ENCODE results near the gene ZFYVE28. TPM values are rescaled to one million over a fixed set of nuclear protein-coding genes. Genes with fewer than 3 reads are reported as not detected.

The ZFYVE28 gene
- total RNA-seq, 1 donor from 2014 or later, result 1.3 TPM

GRCh38 chr4:2304321-2304876 lies 114.0 kb downstream of the ZFYVE28 start:
- Histone ChIP-seq H3K4me3 (ENCODE audit: low read depth, low read length) (no peak overlapping the region), H3K27me3 (ENCODE audit: control insufficient read depth, insufficient read depth, low read length) (no peaks in the 10 kb centered on the region), H3K36me3 (ENCODE audit: control insufficient read depth, insufficient read depth, low read length) (no peaks in the 10 kb centered on the region)
- DNase-seq (ENCODE audit: low read depth) (no peak), FAIRE-seq (no peak)
- no peak for TF ChIP-seq CTCF (IDR thresholded peaks at IDR 0.05; ENCODE audit: insufficient read depth, low read length, severe bottlenecking)

- no peak overlapping the region for H3K4me3 ChIP-seq (ENCODE audit: low read depth, low read length)
- FAIRE-seq (no peak), DNase-seq (ENCODE audit: low read depth) (no peak)
- H3K27me3 ChIP-seq (ENCODE audit: control insufficient read depth, insufficient read depth, low read length), result no peaks in the 10 kb centered on the region
- no peak for TF ChIP-seq CTCF (IDR thresholded peaks at IDR 0.05; ENCODE audit: insufficient read depth, low read length, severe bottlenecking)
- H3K36me3 ChIP-seq (ENCODE audit: control insufficient read depth, insufficient read depth, low read length), result no peaks in the 10 kb centered on the region
These were observed 114.6 kb downstream of the ZFYVE28 start for GRCh38 chr4:2303686-2304320.

- no peaks in the 10 kb centered on the region for H3K27me3 ChIP-seq (ENCODE audit: control insufficient read depth, insufficient read depth, low read length)
- FAIRE-seq (no peak), DNase-seq (ENCODE audit: low read depth) (no peak)
- no peak for TF ChIP-seq CTCF (IDR thresholded peaks at IDR 0.05; ENCODE audit: insufficient read depth, low read length, severe bottlenecking)
- no peaks in the 10 kb centered on the region for H3K36me3 ChIP-seq (ENCODE audit: control insufficient read depth, insufficient read depth, low read length)
- H3K4me3 ChIP-seq (ENCODE audit: low read depth, low read length), result no peak overlapping the region
These were observed 115.2 kb downstream of the ZFYVE28 start for GRCh38 chr4:2303121-2303685.

GRCh38 chr4:2302387-2303119 lies 115.9 kb downstream of the ZFYVE28 start:
- Histone ChIP-seq H3K27me3 (ENCODE audit: control insufficient read depth, insufficient read depth, low read length) (no peaks in the 10 kb centered on the region), H3K4me3 (ENCODE audit: low read depth, low read length) (no peak overlapping the region), H3K36me3 (ENCODE audit: control insufficient read depth, insufficient read depth, low read length) (no peaks in the 10 kb centered on the region)
- no peak for DNase-seq (ENCODE audit: low read depth)
- peak; percentile 85 for FAIRE-seq
- TF ChIP-seq CTCF (IDR thresholded peaks at IDR 0.05; ENCODE audit: insufficient read depth, low read length, severe bottlenecking), result no peak

GRCh38 chr4:2301806-2302205 lies 116.6 kb downstream of the ZFYVE28 start:
- no peak overlapping the region for H3K4me3 ChIP-seq (ENCODE audit: low read depth, low read length)
- no peaks in the 10 kb centered on the region for H3K27me3 ChIP-seq (ENCODE audit: control insufficient read depth, insufficient read depth, low read length)
- no peak for DNase-seq (ENCODE audit: low read depth)
- no peaks in the 10 kb centered on the region for H3K36me3 ChIP-seq (ENCODE audit: control insufficient read depth, insufficient read depth, low read length)
- no peak for FAIRE-seq
- TF ChIP-seq CTCF (IDR thresholded peaks at IDR 0.05; ENCODE audit: insufficient read depth, low read length, severe bottlenecking), result no peak
